HepG2 (cell line): ENCODE measurements around the gene CACHD1.

Source experiments
- CBX2 ChIP-seq, 2 experiments: fragments of 200-600 bp in 1 of 2; sonication (generic); formaldehyde crosslinking in 1 of 2; IDR thresholded peaks; 2 replicates each; pipeline versions ENCODE4 v1.7.0 to v1.8.1; 2018 to 2022; ENCODE audit warnings: low read depth in 2 of 2, low read length in 1 of 2, mild to moderate bottlenecking in 1 of 2, missing genetic modification reagents in 1 of 2
- CTCF ChIP-seq: sonication (generic); formaldehyde crosslinking; IDR thresholded peaks from 2 replicates; pipeline ENCODE4 v1.5.0; 2020; ENCODE audit warnings: mild to moderate bottlenecking, missing genetic modification reagents, moderate library complexity
- EEA1 ChIP-seq: sonication (generic); formaldehyde crosslinking; IDR thresholded peaks from 2 replicates; pipeline ENCODE4 v1.5.1; 2020; ENCODE audit warnings: mild to moderate bottlenecking, missing genetic modification reagents, borderline replicate concordance
- ONECUT2 ChIP-seq: sonication (generic); formaldehyde crosslinking; IDR thresholded peaks from 2 replicates; pipeline ENCODE4 v1.4.0; 2020; ENCODE audit warnings: missing genetic modification reagents
- POLR2AphosphoS5 ChIP-seq: IDR thresholded peaks from 2 replicates; pipeline ENCODE4 v1.6.1; 2012; ENCODE audit warnings: low read depth, low read length
- PREB ChIP-seq: sonication (generic); formaldehyde crosslinking; IDR thresholded peaks from 2 replicates; pipeline ENCODE4 v1.4.0; 2020; ENCODE audit warnings: missing genetic modification reagents
- RARG ChIP-seq: sonication (generic); formaldehyde crosslinking; IDR thresholded peaks from 2 replicates; pipeline ENCODE4 v1.4.0; 2020; ENCODE audit warnings: low read depth, mild to moderate bottlenecking, missing genetic modification reagents
- SP4 ChIP-seq: sonication (generic); formaldehyde crosslinking; IDR thresholded peaks from 2 replicates; pipeline ENCODE4 v1.8.1; 2023; ENCODE audit warnings: mild to moderate bottlenecking, missing genetic modification reagents
- ZNF10 ChIP-seq: sonication (generic); formaldehyde crosslinking; IDR thresholded peaks from 2 replicates; pipeline ENCODE4 v1.4.0; 2020; ENCODE audit warnings: mild to moderate bottlenecking, low read depth, missing genetic modification reagents, borderline replicate concordance
- ZNF253 ChIP-seq: sonication (generic); formaldehyde crosslinking; IDR thresholded peaks from 2 replicates; pipeline ENCODE4 v1.8.0; 2022; ENCODE audit warnings: mild to moderate bottlenecking, missing genetic modification reagents, borderline replicate concordance
- ZNF44 ChIP-seq: sonication (generic); formaldehyde crosslinking; IDR thresholded peaks from 2 replicates; pipeline ENCODE4 v1.5.1; 2020; ENCODE audit warnings: mild to moderate bottlenecking, missing genetic modification reagents
- ZNF678 ChIP-seq: sonication (generic); formaldehyde crosslinking; IDR thresholded peaks from 2 replicates; pipeline ENCODE4 v1.4.0; 2020; ENCODE audit warnings: mild to moderate bottlenecking, missing genetic modification reagents
- ZNF768 ChIP-seq: sonication (generic); formaldehyde crosslinking; IDR thresholded peaks from 2 replicates; pipeline ENCODE4 v1.4.0; 2020; ENCODE audit warnings: missing genetic modification reagents

- TF ChIP-seq ONECUT2 (CRISPR knock-in tag) = no peak
- no peak for TF ChIP-seq ZNF10 (CRISPR knock-in tag)
- no peak for TF ChIP-seq PREB (CRISPR knock-in tag)
- no peak for TF ChIP-seq CTCF
- TF ChIP-seq ZNF253 (CRISPR knock-in tag) = no peak
- no peak for TF ChIP-seq RARG (CRISPR knock-in tag)
- TF ChIP-seq ZNF768 = no peak
- no peak for TF ChIP-seq SP4 (CRISPR knock-in tag)
- no peak for TF ChIP-seq CBX2 (IDR thresholded peaks at IDR 0.05; ENCODE audit: low read depth, low read length)
- no peak for TF ChIP-seq CBX2 (CRISPR knock-in tag; IDR thresholded peaks at IDR 0.05; ENCODE audit: low read depth)
- TF ChIP-seq ZNF44 (CRISPR knock-in tag) = no peak
- TF ChIP-seq POLR2AphosphoS5 = no peak
- TF ChIP-seq EEA1 = no peak
- no peak for TF ChIP-seq ZNF678 (CRISPR knock-in tag)
Measured at GRCh38 chr1:64471218-64472039, 1.5 kb downstream of the CACHD1 start.
